NT2/D1 (cell line): ENCODE measurements around the gene ZNF805.
"Not testable (repeated sequence)": the region's sequence is repeated elsewhere in the genome, so short reads cannot be mapped to it uniquely, and the experiment has no call there.

Experiments used
- DNase-seq: peaks from one replicate; pipeline ENCODE4 v3.0.0-alpha.2; 2011; ENCODE audit warnings: low read depth, low spot score
- H3K27me3 ChIP-seq: 2 replicates; pipeline ENCODE4 v1.6.0; 2011; ENCODE audit warnings: mild to moderate bottlenecking; ENCODE audit not compliant: insufficient read length, insufficient read depth
- H3K36me3 ChIP-seq: 2 replicates; pipeline ENCODE4 v1.6.1; 2011; ENCODE audit warnings: mild to moderate bottlenecking, low read length, mixed read lengths; ENCODE audit not compliant: insufficient read depth, insufficient read length
- H3K4me1 ChIP-seq: 2 replicates; pipeline ENCODE4 v1.5.1; 2011; ENCODE audit not compliant: insufficient read depth, insufficient read length
- H3K4me3 ChIP-seq: 2 replicates; pipeline ENCODE4 v1.5.1; 2011; ENCODE audit warnings: low read depth; ENCODE audit not compliant: insufficient read length
- H3K9ac ChIP-seq: 2 replicates; pipeline ENCODE4 v1.6.0; 2011; ENCODE audit warnings: low read depth; ENCODE audit not compliant: insufficient read length
- H3K9me3 ChIP-seq: 2 replicates; pipeline ENCODE4 v1.5.1; 2011; ENCODE audit warnings: mild to moderate bottlenecking, low read length; ENCODE audit not compliant: insufficient read depth
- SUZ12 ChIP-seq: IDR thresholded peaks from 2 replicates; pipeline ENCODE4 v1.6.1; 2011; ENCODE audit not compliant: insufficient read length, insufficient read depth; ENCODE audit errors: extremely low read depth
- YY1 ChIP-seq: IDR thresholded peaks from 2 replicates; pipeline ENCODE4 v1.6.1; 2011; ENCODE audit not compliant: insufficient read length, insufficient read depth
- ZNF274 ChIP-seq: IDR thresholded peaks from 2 replicates; pipeline ENCODE4 v1.6.1; 2011; ENCODE audit warnings: mild to moderate bottlenecking, low read depth, low read length

ZNF805 gene

DNA sequence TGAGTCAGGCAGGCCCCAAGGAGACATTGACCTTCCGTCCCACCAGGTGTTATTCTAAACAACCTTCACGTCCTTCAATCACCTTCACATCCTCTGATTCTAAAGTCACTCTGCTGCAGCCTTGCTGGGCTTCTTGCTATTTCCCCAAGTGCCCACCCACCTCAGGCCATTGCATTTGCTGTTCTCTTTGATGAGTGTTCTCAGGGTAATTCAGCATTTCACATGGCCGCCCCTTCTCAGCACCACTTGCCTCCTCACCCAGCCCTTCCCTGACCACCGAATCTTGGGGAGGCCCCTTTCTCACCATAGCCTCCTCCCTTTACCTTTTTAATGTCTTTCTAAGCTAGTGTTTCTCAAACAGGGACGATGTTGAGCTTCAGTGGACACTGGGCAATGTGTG lies 4.6 kb downstream of the ZNF805 start:
- DNase-seq, result no peak
- no peaks in the 10 kb centered on the region for H3K4me1 ChIP-seq
- no peak overlapping the region for H3K9ac ChIP-seq
- peaks cover 46% of the 10 kb centered on the region for H3K36me3 ChIP-seq
- no peaks in the 10 kb centered on the region for H3K27me3 ChIP-seq
- TF ChIP-seq YY1 (no peak), SUZ12 (no peak), ZNF274 (no peak)
- no peak overlapping the region for H3K4me3 ChIP-seq
- no peaks in the 10 kb centered on the region for H3K9me3 ChIP-seq

DNA sequence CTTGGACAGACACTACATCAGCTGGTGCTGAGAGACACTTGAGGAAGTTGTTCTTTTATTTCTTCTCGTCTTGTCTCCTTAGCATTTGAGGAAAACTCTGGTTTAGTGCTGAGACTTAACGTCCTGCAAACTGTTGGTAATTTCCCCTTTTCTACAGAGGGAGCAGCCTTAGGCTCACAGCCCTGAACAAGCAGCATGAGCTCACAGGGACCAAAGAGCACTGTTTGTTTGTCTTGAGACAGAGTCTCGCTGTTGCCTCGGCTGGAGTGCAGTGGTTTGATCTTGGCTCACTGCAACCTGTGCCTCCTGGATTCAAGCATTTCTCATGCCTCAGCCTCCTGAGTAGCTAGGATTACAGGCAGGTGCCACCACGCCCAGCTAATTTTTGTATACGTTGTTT lies 5.5 kb downstream of the ZNF805 start:
- no peak overlapping the region for H3K9ac ChIP-seq
- TF ChIP-seq YY1 (no peak), ZNF274 (no peak), SUZ12 (no peak)
- peaks cover 52% of the 10 kb centered on the region for H3K36me3 ChIP-seq
- no peak for DNase-seq
- H3K9me3 ChIP-seq, result no peaks in the 10 kb centered on the region
- H3K4me1 ChIP-seq, result no peaks in the 10 kb centered on the region
- H3K27me3 ChIP-seq, result no peaks in the 10 kb centered on the region
- H3K4me3 ChIP-seq, result no peak overlapping the region

DNA sequence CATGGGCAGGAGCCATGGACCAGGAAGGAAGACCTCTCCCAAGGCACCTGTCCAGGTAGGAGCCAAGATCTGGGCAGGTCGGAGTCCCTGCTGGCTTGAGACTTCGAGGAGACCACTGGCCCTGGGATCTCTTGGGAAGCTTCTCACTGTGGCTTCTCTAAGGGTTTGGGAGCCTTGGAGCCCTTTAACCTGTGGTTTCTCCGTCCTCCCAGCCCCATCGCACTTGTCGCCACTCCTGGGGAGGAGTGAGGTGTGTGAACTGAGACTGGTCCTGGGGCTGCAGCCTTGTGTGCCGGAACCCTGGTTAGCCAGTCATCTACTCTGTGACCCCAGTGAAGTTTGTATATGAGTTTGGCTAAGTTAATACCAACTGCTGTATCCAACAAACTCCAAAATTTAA lies 8.2 kb downstream of the ZNF805 start:
- Histone ChIP-seq H3K4me1 (no peaks in the 10 kb centered on the region), H3K27me3 (no peaks in the 10 kb centered on the region), H3K36me3 (peaks cover 60% of the 10 kb centered on the region), H3K9ac (no peak overlapping the region), H3K9me3 (no peaks in the 10 kb centered on the region), H3K4me3 (no peak overlapping the region)
- no peak for TF ChIP-seq YY1
- TF ChIP-seq ZNF274, result no peak
- TF ChIP-seq SUZ12, result no peak
- no peak for DNase-seq

DNA sequence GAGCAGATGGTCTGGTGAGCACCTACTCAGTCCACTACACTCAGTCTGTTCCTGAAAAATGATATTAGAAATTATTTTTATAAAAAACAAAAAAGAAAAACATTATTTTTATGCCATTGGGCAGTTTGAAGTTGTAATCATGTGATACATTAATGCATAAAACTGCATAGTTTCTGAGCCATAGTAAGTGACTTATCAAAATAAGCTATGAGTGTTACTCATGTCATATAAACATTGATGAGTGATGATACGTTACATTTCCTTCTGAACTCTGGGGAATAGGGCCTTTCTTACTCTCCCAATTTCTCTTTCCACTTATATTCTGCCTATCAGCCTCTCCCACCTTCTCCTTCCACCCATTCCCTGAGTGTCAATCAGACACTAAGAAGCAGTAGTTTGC lies 8.9 kb downstream of the ZNF805 start:
- no peak for TF ChIP-seq ZNF274
- TF ChIP-seq YY1, result no peak
- TF ChIP-seq SUZ12, result no peak
- no peak overlapping the region for H3K9ac ChIP-seq
- H3K27me3 ChIP-seq, result no peaks in the 10 kb centered on the region
- no peak for DNase-seq
- H3K4me3 ChIP-seq, result no peak overlapping the region
- H3K36me3 ChIP-seq, result peaks cover 64% of the 10 kb centered on the region
- no peaks in the 10 kb centered on the region for H3K4me1 ChIP-seq
- H3K9me3 ChIP-seq, result no peaks in the 10 kb centered on the region

DNA sequence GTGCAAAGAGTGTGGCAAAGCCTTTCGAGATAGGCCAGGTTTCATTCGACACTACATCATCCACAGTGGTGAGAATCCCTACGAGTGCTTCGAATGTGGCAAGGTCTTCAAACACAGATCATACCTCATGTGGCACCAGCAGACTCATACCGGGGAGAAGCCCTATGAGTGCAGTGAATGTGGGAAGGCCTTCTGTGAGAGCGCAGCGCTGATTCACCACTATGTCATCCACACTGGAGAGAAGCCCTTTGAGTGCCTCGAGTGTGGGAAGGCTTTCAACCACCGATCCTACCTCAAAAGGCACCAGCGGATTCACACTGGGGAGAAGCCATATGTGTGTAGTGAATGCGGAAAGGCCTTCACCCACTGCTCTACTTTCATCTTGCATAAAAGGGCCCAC lies 13.3 kb downstream of the ZNF805 start:
- not testable (repeated sequence) for H3K4me3 ChIP-seq, H3K4me1 ChIP-seq, H3K27me3 ChIP-seq, H3K9me3 ChIP-seq, H3K9ac ChIP-seq, DNase-seq
- H3K36me3 ChIP-seq, result peaks cover 47% of the 10 kb centered on the region

DNA sequence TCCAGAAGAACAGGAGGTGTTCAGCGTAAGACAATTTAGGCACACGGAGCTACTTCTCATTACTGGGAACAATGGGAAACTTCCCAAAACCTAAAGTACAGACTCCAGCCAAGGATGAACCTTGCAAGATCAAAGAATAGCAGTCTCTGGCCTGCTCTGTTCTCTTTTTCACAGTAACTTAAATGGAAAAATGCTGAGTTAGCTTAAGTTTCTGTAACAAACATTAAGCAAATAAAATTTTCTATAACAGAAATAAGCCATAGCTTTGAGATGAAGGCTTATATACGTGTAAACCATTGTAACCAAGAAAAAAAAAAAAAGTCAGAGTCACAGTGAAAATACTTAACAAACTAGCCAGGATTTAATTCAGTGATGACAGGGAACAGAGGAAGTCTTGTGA lies 21.6 kb downstream of the ZNF805 start:
- DNase-seq, result no peak

DNA sequence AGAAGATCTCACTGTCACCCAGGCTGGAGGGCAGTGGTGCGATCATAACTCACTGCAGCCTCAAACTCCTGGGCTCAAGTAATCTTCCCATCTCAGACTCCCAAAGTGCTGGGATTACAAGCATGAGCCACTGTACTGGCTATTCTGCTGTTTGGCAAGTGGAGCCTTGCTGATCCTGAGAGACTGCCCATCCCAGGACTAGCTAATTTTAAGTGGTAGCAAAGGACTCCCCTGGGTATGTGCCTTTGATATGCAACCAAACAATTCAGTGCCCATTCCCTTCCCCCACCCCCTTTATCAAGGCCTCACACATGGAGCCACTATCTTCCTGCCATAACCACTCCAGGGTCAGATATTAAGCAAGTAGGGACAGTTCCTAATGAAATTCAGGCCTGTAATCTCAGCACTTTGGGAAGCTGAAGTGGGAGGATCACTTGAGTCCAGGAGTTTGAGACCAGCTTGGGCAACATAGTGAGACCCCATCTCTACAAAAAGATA lies 22.9 kb downstream of the ZNF805 start:
- Histone ChIP-seq H3K9me3 (no peaks in the 10 kb centered on the region), H3K36me3 (no peaks in the 10 kb centered on the region), H3K4me1 (no peaks in the 10 kb centered on the region), H3K27me3 (no peaks in the 10 kb centered on the region), H3K4me3 (no peak overlapping the region), H3K9ac (no peak overlapping the region)
- DNase-seq, result no peak
- TF ChIP-seq SUZ12 (no peak), YY1 (no peak), ZNF274 (no peak)

More for the DNA sequence above, 21.6 kb downstream of the ZNF805 start:
- no peak overlapping the region for H3K9ac ChIP-seq
- TF ChIP-seq SUZ12 (no peak), ZNF274 (no peak)
- no peak overlapping the region for H3K4me3 ChIP-seq
- no peaks in the 10 kb centered on the region for H3K27me3 ChIP-seq
- H3K4me1 ChIP-seq, result no peaks in the 10 kb centered on the region
- no peaks in the 10 kb centered on the region for H3K9me3 ChIP-seq
- no peaks in the 10 kb centered on the region for H3K36me3 ChIP-seq

DNA sequence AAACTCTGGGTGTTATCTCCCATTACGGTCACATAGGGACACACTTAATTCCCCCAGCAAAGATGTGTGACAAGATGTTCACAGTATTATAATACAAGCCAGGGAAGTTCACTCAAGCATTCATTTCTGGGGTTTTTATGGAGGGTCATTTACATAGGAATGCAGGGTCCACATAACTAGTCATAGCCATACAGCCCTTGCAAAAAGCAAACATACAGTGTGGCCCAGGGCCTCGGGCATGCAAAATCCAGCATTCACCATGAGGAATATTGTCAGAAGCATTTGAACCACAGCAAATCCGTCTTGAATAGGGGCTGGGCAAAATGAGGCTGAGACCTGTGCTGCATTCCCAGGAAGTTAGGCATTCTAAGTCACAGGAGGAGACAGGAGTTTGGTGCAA lies 26.9 kb downstream of the ZNF805 start:
- TF ChIP-seq ZNF274 (no peak), SUZ12 (no peak)
- Histone ChIP-seq H3K9ac (no peak overlapping the region), H3K4me1 (no peaks in the 10 kb centered on the region), H3K4me3 (no peak overlapping the region), H3K9me3 (no peaks in the 10 kb centered on the region), H3K27me3 (no peaks in the 10 kb centered on the region), H3K36me3 (no peaks in the 10 kb centered on the region)
- no peak for DNase-seq
